Natural killer cell (primary cell): Measurements from ENCODE around the gene CEP350. TPM values are rescaled to one million over a fixed set of nuclear protein-coding genes. Genes with fewer than 3 reads are reported as not detected.

Experiments used
- ATAC-seq, 3 donors: fragments of 150-1000 bp in 2 of 3; fragments of 200-7000 bp in 1 of 3; cut with Tn5 transposase; 1 replicate in 1 of 3; 2 replicates in 2 of 3; pipeline ENCODE4 v1.10.0; 2021; ENCODE audit warnings: mild to moderate bottlenecking in 2 of 3, moderate library complexity in 2 of 3
- DNase-seq, 2 donors: peaks; one replicate each; pipeline versions ENCODE4 v3.0.0 to v3.0.0-alpha.2; 2013 to 2021; ENCODE audit warnings: mixed read lengths in 1 of 2
- H3K27ac ChIP-seq: one replicate; pipeline ENCODE4 v1.5.1; 2013; ENCODE audit warnings: mild to moderate bottlenecking, low read length
- H3K27me3 ChIP-seq: one replicate; pipeline ENCODE4 v1.6.1; 2013; ENCODE audit warnings: low read length; ENCODE audit not compliant: control insufficient read depth, insufficient read depth
- H3K36me3 ChIP-seq: one replicate; pipeline ENCODE4 v1.6.1; 2013; ENCODE audit warnings: low read length; ENCODE audit not compliant: control insufficient read depth, insufficient read depth
- H3K4me1 ChIP-seq: one replicate; pipeline ENCODE4 v1.6.1; 2013; ENCODE audit warnings: low read length; ENCODE audit not compliant: control insufficient read depth, insufficient read depth
- H3K4me3 ChIP-seq: one replicate; pipeline ENCODE4 v1.5.1; 2013; ENCODE audit warnings: low read length
- H3K9me3 ChIP-seq: one replicate; pipeline ENCODE4 v1.6.1; 2013; ENCODE audit warnings: low read length; ENCODE audit not compliant: control insufficient read depth, insufficient read depth
- H3K27ac Mint-ChIP-seq, 2 donors: one replicate each; pipeline ENCODE4 v1.8.0; 2022; ENCODE audit warnings: mild to moderate bottlenecking in 2 of 2, mixed read lengths in 2 of 2, moderate library complexity in 1 of 2
- H3K27me3 Mint-ChIP-seq, 2 donors: one replicate each; pipeline ENCODE4 v1.8.0; 2022; ENCODE audit warnings: low read depth in 2 of 2, mixed read lengths in 2 of 2
- H3K36me3 Mint-ChIP-seq: one replicate; pipeline ENCODE4 v1.8.0; 2022; ENCODE audit warnings: mixed read lengths
- H3K4me1 Mint-ChIP-seq, 2 donors: one replicate each; pipeline ENCODE4 v1.8.0; 2022; ENCODE audit warnings: mixed read lengths in 2 of 2
- H3K4me3 Mint-ChIP-seq: one replicate; pipeline ENCODE4 v1.8.0; 2022; ENCODE audit warnings: mild to moderate bottlenecking, moderate library complexity, mixed read lengths
- H3K9me3 Mint-ChIP-seq, 2 donors: one replicate each; pipeline ENCODE4 v1.8.0; 2022; ENCODE audit warnings: mixed read lengths in 2 of 2
- WGBS: methylation state at CpG from one replicate; pipeline ENCODE4 v1.1.7; 2013; ENCODE audit warnings: missing lambda C conversion rate; ENCODE audit not compliant: insufficient coverage; 5-methylcytosine and 5-hydroxymethylcytosine counted together
- intact Hi-C: fragments of 100-400 bp; cut with micrococcal nuclease; formaldehyde crosslinking; loops from one replicate; pipeline ENCODE4 v1.14.2; 2022
- total RNA-seq, 4 donors: library from RNA; stranded (reverse); fragments of 120-200 nt in 1 of 4; gene quantifications; one replicate each; pipeline versions ENCODE4 v1.2.3 to v1.2.4, GENCODE V29; 2013 to 2022
- TF ChIP-seq, protein P1 (sequence below): fragments of 200-600 bp; IDR thresholded peaks from one replicate; pipeline ENCODE4 v1.8.0; 2022; ENCODE audit warnings: antibody characterized with exemption

Gene CEP350
- total RNA-seq, 3 donors from 2014 or later (not counting 1 experiment from before 2014, with no cell fraction given) = 66.9 to 83.7 (median 75.3) TPM

- Mint-ChIP-seq H3K36me3 (no peaks in the 10 kb centered on the region), H3K9me3 (no peaks in the 10 kb centered on the region), H3K4me1 (peaks cover 54 to 65% of the 10 kb centered on the region in 2 donors)
These were observed 11.9 kb downstream of the CEP350 start for GRCh38 chr1:179966551-179966950.

GRCh38 chr1:179968284-179968993 is 13.8 kb downstream of the CEP350 start:
- Histone ChIP-seq H3K4me1 (peaks cover 7% of the 10 kb centered on the region), H3K27me3 (no peaks in the 10 kb centered on the region), H3K4me3 (no peak overlapping the region), H3K9me3 (no peaks in the 10 kb centered on the region), H3K36me3 (no peaks in the 10 kb centered on the region), H3K27ac (no peak overlapping the region)
- ATAC-seq (no peak), DNase-seq (no peak)
- WGBS = 92% methylated on average over 6 of the region's 6 CpGs
- TF ChIP-seq, protein P1, sequence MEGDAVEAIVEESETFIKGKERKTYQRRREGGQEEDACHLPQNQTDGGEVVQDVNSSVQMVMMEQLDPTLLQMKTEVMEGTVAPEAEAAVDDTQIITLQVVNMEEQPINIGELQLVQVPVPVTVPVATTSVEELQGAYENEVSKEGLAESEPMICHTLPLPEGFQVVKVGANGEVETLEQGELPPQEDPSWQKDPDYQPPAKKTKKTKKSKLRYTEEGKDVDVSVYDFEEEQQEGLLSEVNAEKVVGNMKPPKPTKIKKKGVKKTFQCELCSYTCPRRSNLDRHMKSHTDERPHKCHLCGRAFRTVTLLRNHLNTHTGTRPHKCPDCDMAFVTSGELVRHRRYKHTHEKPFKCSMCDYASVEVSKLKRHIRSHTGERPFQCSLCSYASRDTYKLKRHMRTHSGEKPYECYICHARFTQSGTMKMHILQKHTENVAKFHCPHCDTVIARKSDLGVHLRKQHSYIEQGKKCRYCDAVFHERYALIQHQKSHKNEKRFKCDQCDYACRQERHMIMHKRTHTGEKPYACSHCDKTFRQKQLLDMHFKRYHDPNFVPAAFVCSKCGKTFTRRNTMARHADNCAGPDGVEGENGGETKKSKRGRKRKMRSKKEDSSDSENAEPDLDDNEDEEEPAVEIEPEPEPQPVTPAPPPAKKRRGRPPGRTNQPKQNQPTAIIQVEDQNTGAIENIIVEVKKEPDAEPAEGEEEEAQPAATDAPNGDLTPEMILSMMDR = no peak
- Mint-ChIP-seq H3K36me3 (no peaks in the 10 kb centered on the region), H3K4me3 (no peak overlapping the region), H3K4me1 (peaks cover 51 to 58% of the 10 kb centered on the region in 2 donors), H3K27ac (peak overlapping the region in 1 of 2 donors; percentile 70), H3K9me3 (no peaks in the 10 kb centered on the region), H3K27me3 (no peaks in the 10 kb centered on the region)
- intact Hi-C loops = no loop called here

More at GRCh38 chr1:179966551-179966950, 11.9 kb downstream of the CEP350 start:
- Histone ChIP-seq H3K27me3 (no peaks in the 10 kb centered on the region), H3K36me3 (no peaks in the 10 kb centered on the region), H3K4me3 (no peak overlapping the region), H3K4me1 (peaks cover 7% of the 10 kb centered on the region), H3K27ac (no peak overlapping the region), H3K9me3 (no peaks in the 10 kb centered on the region)
- Mint-ChIP-seq H3K27me3 (no peaks in the 10 kb centered on the region), H3K4me3 (no peak overlapping the region), H3K27ac (no peak overlapping the region)
- TF ChIP-seq, protein P1 = no peak
- ATAC-seq (no peak), DNase-seq (no peak)
- intact Hi-C loops = no loop called here

GRCh38 chr1:179968994-179969919 is 14.6 kb downstream of the CEP350 start:
- Mint-ChIP-seq H3K9me3 (no peaks in the 10 kb centered on the region), H3K4me1 (peaks cover 51 to 58% of the 10 kb centered on the region in 2 donors), H3K4me3 (peak overlapping the region; percentile 1), H3K27ac (peak overlapping the region; percentile 62 to 70), H3K36me3 (no peaks in the 10 kb centered on the region), H3K27me3 (no peaks in the 10 kb centered on the region)
- WGBS = 57% methylated on average over 8 of the region's 8 CpGs
- Histone ChIP-seq H3K9me3 (no peaks in the 10 kb centered on the region), H3K27ac (no peak overlapping the region), H3K4me3 (no peak overlapping the region), H3K36me3 (no peaks in the 10 kb centered on the region), H3K27me3 (no peaks in the 10 kb centered on the region), H3K4me1 (peaks cover 7% of the 10 kb centered on the region)
- peak in 2 of 3 donors; percentile 34 to 64 for ATAC-seq
- intact Hi-C loops = no loop called here
- TF ChIP-seq, protein P1 = no peak
- DNase-seq = no peak
